ENCODE results near the gene UROC1.

GRCh38 chr3:126456211-126456610 is 61.4 kb downstream of the UROC1 start:
- TF ChIP-seq CTCF (conservative IDR thresholded peaks at IDR 0.05; ENCODE audit: low read depth, low read length) (no peak), EZH2 (IDR thresholded peaks at IDR 0.05; ENCODE audit: borderline replicate concordance, low read depth, low read length, poor library complexity, severe bottlenecking) (no peak)
